NCI-H2227 (cell line): ENCODE measurements around the gene KRT9.
"Not testable (repeated sequence)": the region's sequence is repeated elsewhere in the genome, so short reads cannot be mapped to it uniquely, and the experiment has no call there.

ENCODE experiments used
- DNase-seq: peaks from one replicate; lab custom pipeline; 2025; ENCODE audit not compliant: unreplicated experiment; lab: John Stamatoyannopoulos, UW

The KRT9 gene

DNA sequence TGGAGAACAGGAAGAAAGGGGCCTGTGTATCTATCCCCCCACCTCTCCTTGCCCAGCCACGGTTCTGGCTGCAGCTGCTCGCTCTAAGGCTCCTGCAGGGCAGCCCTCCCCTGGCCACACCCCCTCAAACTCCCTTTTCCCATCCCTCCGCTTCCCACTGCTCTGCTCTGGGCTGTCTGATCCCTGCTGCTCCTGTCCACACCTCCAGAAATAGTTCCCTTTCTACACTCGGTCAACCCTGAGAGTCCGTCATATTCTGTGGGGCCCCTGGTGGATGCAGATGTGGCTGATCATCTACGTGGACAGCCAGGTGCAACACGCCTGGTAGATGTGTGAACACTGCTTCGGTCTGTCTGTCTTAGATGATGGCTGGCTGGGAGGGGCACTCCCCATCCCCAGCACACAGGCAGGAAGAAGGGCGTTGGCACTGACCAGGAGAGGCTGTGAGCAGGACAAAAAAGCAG lies 24.4 kb downstream of the KRT9 start:
- DNase-seq, result no peak

- no peak for DNase-seq
Measured at GRCh38 chr17:41546819-41547218, 25.0 kb downstream of the KRT9 start.

DNA sequence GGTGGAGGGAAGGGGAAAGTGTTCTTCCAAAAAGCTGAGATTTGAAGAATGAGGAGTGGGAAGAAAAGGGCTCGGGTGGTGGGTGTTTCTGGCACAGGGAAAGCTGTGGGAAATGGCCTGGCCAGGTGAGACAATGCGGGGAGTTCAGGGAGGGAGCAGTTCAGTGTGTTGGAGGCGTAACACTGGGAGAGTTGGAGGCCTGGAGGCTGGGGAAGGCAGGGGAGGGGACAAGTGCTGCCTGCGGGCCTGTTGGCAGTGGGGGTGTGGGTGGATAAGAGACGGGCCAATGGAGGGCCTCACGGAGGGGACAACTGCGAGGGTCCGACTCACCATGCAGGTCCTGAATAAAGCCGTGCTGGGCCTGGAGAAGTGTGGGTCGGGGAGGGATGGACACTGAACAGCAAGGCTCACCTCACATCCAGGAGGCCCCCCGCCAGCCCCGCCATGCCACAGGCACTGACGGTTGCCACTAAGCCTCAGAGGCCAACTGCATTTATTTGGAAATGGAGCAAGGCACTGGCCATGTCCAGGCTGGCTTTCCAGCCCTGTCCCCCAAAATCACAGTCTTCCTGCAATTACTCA lies 25.9 kb downstream of the KRT9 start:
- no peak for DNase-seq

GRCh38 chr17:41544935-41545334 lies 26.9 kb downstream of the KRT9 start:
- no peak for DNase-seq

DNA sequence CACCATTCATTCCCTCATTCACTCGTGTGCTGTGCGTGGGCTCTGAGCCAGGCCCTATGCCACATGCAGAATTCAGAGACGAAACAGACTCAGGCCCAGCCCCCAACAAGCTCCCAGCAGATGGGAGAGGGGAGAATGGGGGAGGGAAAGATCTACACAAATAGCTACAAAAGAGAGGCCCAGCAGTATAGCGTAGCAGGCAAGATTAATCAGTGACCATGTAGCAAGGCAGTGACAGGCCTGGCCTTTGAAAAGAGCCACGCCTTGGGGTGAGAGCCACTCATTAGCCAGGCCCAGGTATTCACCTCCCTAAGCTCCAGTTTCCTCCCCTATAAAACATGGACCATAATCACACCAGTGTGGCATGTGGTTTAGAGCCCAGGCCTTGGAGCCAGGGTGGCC lies 27.4 kb downstream of the KRT9 start:
- peak; percentile 43 for DNase-seq

DNA sequence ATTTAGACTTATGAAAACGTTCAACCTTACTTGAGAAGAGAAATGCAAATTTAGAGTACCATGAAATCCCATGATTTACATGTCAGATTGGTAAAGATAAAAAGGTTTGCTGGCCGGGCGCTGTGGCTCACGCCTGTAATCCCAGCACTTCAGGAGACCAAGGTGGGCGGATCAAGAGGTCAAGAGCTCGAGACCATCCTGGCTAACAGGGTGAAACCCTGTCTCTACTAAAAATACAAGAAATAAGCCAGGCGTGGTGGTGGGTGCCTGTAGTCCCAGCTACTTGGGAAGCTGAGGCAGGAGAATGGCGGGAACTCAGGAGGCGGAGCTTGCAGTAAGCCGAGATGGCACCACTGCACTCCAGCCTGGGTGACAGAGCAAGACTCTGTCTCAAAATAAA lies 29.1 kb downstream of the KRT9 start:
- not testable (repeated sequence) for DNase-seq

- DNase-seq, result no peak
Measured at GRCh38 chr17:41542357-41542756, 29.5 kb downstream of the KRT9 start.

DNA sequence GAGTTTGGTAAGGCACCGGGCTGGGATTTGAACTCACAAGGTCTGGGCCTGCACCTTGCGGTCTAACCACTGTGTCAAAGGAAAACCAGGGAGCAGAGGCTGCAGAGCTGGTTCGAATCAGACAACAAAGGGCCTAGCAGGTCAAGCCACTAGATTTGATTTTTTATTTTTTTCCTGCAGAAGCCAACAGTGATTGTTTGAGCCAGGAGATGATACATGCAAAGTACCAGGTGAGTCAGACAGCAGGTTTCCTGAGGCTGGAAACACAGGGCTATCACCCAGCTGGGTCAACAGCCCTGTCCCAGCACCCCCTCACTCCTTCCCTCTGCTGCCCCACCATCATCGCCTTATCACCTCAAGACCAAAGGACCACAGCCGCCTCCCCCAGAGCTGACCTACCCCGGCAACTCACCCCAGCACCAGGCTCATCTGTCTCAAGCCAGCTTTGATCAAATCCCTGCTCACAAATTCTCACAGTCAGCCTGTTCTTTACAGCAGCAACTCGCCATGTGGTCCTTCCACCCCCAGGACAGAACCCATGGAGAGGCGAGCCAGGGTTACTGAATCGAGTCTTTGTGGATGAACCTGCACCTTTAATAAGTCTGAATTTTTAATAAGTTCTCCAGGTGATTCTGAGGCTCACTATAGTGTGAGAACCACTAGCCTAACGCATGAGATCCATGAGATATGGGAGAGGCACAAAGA lies 30.8 kb downstream of the KRT9 start:
- no peak for DNase-seq

DNA sequence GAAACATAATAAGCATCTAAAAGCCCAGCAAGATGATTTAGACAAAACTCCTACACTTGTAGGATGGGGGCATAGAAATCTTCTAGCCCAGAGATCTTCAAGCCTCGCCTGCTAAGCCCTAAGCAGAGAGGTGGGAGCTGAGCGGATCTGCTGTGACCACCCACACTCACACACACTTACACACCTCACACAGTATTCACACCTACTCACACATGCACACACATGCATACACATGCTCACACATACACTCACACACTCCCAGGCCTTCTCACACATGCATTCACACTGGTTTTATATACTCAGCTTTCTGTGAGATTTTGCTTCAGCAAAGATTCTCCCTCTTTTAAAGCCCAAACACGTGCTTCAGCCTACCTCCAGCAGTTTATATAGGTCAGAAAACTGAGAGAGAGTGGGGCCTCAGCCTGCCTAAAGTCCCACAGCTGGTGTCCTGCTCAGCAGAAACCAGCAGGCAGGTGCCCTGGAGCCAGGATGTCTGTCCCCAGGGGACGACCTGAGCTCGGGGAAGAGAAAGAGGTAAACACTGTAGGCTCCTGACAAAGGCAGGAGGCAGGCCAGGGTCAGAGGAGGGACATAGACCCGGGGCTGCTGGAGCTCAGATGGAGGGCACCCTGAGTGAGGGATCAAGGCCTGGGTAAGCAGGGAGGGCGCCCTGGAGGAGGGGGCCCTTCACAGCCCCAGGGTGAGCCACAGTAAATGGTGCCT lies 31.7 kb downstream of the KRT9 start:
- DNase-seq, result no peak

GRCh38 chr17:41539071-41539492 lies 32.8 kb downstream of the KRT9 start:
- no peak for DNase-seq

DNA sequence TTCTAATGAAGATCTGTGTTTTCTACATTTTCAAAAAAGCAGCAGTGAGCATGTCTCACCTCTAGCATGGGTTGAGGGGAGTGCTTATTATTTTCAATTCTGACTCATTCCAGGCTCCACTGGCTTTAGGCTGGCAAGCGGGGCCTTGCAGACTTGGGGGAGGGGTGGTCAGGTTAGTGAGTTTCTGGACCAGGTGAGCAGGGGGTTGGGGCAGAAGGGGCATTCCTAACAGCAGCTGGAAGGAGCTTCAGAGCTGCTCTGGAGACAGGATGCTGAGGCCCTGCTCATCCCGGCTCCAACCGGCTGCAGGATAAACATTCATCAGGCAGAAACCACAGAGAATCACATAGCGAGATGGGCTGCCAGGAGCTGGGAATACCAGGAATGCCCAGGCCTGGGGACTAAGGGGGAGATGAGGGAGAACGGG lies 33.3 kb downstream of the KRT9 start:
- no peak for DNase-seq

GRCh38 chr17:41537990-41538389 lies 33.9 kb downstream of the KRT9 start:
- DNase-seq, result no peak

DNA sequence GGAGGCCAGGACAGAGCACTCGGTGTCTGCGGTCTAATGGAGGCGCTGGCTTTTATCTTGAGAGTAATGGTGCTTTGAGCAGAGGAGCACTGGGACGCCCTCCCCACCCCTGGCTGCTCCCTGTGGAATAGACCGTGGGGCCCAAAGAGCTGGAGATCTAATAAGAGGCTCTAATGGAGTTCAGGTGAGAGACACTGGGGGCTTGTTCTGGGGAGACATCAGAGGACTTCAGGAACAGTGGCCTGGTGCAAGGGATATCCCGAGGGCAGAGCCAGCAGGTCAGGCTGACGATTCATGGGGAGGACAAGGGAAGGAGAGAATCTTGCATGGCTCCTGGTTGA lies 34.3 kb downstream of the KRT9 start:
- no peak for DNase-seq

DNA sequence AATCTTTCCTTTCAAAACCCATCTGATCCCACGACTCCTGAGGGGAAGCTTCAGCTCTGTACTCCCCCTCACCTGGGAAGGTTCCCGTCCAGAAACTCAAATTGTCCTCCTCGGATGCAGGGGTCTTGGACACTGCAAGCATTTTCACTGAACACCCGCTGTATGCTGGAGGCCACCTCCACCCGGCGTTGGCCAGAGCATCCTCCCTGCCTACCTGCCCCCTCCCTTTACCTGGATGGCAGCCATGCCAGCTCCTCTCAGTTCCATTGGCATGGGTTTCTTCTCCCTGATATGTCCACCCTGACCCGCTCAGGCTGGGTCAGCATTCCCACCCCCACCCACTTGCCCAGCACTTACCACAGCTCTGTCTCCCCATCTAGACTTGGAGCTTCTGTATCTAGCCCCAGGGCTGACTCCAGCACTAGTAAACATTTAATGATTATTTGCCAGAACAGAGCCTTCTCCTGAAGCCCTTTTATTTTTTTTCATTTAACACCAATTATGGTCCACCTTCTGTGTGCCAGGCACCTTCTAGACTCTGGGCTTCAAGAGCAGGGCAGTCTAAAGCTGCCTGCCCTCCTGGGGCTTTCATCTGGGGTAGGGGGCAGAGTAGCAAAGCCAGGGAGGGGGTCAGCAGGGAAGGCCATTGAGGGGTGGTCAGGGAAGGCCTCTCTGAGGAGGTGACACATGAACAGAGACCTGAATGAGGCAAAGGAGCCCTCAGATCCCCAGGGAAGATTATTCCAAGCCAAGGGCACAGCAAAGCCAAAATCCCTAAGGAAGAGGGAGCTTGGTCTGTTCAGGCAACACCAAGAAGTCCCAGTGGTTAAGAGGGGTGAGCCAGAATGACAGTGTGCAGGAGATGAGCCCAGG lies 34.9 kb downstream of the KRT9 start:
- DNase-seq, result no peak

DNA sequence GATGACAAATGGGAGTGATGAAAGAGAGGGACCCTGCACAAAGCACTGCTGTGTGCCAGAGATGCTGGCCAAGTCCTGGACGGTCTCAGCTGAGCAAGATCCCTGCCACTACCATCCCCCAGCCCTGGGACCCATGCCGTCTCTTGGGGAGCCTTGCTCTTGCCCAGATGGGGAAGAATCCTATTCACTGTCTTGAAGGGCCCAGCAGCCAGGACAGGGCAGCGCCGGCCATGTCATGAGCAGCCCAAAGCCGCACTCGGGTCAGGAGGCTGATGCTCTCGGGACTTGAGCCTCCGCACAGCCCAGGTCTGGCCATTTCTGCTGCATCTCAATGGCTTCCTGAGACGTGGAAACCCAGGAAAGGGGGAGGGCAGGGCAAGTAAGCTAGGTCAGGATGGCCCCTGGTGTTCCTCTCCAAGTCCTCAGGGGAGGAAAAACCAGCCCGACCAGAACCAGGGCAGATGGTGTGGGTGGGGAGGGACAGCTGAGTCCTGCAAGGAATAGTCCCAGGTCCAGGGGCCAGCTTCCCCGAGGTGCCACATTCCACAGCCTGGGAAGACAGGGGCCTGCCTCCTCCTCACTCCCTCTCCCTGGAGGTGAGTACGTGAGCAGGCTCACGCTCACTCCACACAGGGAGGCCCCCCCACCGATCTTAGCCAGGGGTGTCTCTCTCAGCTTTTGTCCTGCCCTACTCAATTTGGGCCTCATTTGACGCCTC lies 35.9 kb downstream of the KRT9 start:
- no peak for DNase-seq

DNA sequence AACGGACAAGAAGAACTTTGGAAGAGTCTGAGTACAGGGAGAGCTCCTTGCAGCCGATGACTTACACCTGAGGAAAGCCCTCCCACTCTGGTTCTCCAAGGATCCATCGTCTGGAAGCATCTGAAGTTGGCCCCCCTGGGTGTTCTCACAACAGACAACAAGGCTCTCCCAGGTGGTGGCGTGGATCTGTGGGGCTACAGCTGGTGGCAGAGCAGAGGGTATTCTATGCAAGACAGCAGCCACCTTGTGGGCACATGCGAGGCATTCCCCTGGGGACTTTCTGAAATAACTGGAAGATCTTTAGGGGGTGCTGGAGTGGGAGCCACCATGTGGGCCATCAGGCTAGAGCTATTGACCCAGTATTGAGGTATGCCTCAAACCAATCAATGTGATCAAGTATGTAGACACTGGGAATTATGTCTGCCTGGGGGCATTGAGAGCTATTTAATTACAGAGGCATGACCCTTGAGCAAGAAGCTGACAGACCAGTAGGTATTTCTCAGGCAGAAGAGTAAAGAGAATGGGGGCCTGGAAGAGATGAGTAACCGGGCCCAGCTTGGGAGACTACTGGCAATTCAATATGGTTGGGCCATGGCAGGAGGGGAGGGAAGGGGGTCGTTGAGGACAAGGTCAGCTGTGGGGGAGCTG lies 36.8 kb downstream of the KRT9 start:
- DNase-seq, result no peak

GRCh38 chr17:41533613-41534012 lies 38.2 kb downstream of the KRT9 start:
- DNase-seq, result no peak

DNA sequence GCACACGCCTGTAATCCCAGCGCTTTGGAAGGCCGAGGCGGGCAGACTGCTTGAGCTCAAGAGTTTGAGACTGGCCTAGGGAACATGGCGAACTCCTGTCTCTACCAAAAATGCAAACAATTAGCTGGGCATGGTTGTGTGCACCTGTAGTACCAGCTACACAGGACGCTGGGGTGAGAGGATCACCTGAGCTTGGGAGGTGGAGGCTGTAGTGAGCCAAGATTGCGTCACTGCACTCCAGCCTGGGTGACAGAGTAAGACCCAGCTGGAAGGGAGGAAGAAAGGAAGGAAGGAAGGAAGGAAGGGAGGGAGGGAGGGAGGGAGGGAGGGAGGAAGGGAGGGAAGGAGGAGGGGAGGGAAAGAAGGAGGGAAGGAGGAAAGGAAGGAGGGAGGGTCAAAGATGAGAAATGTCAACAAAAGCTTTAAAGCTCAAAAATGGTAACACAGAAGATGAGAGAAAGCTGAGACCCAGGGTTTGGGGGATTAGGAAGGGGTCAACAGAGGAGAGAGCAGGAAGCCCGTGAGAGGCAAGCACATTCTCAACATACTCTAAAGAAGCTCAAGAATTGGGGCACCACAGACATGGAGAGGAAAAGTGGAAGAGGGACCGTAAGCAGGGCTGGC lies 38.8 kb downstream of the KRT9 start:
- DNase-seq, result no peak

DNA sequence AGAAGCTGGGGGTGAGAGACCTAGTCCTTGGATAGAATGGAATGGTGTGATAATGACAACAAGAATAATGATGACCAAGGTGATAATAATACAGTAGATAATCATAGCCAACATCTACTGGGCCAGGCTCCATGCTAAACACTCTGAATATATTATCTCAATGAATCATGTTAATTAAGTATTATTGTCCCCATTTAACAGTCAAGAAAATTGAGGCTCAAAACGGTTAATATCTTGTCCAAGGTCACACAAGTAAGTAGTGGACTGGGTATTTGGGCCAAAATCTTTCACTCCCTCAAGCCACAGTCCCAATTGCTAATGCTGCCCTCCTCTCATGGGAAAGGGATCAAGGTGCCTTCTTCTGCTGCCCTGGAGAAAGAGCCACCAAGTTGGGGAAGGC lies 39.9 kb downstream of the KRT9 start:
- DNase-seq, result no peak
